AG09319 (cell line): Measurements from ENCODE around the gene CHD1L.
"Not testable (repeated sequence)": the region's sequence is repeated elsewhere in the genome, so short reads cannot be mapped to it uniquely, and the experiment has no call there.

Experiments used
- DNase-seq: peaks from one replicate; pipeline ENCODE4 v3.0.0-alpha.2; 2010; ENCODE audit warnings: low read depth; ENCODE audit errors: extremely low read depth
- TF ChIP-seq, protein P1 (sequence below): IDR thresholded peaks from 2 replicates; pipeline ENCODE4 v1.5.1; 2011; ENCODE audit warnings: low read depth, mild to moderate bottlenecking, inconsistent platforms, low read length, moderate library complexity

The CHD1L gene

DNA sequence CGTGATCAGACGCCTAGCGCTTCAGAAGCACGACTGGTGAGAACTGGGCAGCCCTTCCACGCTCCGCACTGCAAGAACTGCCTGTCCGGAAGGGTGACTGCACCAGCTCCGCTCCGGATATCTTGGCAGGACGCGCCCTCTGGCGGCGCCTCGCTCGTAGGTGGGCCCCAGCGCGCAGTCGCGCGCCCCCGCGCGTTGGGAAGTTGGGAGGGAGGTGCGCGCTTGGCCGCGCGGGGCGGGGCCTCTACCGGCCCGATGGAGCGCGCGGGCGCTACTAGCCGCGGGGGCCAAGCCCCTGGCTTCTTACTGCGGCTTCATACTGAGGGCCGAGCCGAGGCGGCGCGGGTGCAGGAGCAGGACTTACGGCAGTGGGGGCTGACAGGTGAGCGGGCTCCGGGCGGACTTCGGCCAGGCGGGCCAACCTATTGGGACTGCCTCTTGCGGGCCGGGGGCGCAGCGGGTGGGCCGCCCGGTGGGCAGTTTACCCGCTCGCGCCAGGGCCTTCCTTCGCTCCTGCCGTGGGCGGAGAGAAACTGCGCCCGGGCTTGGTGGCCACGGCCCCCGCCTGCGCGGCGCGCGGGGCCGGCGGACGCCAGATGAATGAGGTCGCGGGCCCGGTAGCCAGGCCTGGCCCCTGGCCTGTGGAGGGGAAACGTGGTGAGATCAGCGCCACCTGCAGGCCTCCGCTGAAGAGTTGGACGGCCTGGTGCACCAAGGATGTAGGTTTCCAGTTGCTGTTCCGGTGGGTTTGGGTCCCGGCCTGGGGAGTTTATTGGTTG, at the start of gene CHD1L:
Gene CHD1L (plus strand): TSS at position 236 of the 779 bp plus-strand sequence. CDS start 20 bp downstream, at position 256.
- TF ChIP-seq, protein P1, sequence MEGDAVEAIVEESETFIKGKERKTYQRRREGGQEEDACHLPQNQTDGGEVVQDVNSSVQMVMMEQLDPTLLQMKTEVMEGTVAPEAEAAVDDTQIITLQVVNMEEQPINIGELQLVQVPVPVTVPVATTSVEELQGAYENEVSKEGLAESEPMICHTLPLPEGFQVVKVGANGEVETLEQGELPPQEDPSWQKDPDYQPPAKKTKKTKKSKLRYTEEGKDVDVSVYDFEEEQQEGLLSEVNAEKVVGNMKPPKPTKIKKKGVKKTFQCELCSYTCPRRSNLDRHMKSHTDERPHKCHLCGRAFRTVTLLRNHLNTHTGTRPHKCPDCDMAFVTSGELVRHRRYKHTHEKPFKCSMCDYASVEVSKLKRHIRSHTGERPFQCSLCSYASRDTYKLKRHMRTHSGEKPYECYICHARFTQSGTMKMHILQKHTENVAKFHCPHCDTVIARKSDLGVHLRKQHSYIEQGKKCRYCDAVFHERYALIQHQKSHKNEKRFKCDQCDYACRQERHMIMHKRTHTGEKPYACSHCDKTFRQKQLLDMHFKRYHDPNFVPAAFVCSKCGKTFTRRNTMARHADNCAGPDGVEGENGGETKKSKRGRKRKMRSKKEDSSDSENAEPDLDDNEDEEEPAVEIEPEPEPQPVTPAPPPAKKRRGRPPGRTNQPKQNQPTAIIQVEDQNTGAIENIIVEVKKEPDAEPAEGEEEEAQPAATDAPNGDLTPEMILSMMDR: peak; percentile 79
- DNase-seq: peak; percentile 88

GRCh38 chr1:147197324-147197723, 45.2 kb upstream of the CHD1L start:
- DNase-seq: not testable (repeated sequence)

GRCh38 chr1:147201276-147201675, 41.2 kb upstream of the CHD1L start:
- TF ChIP-seq, protein P1: no peak
- DNase-seq: no peak

- TF ChIP-seq, protein P1: no peak
These were observed 40.7 kb upstream of the CHD1L start for GRCh38 chr1:147201786-147202185.

DNA sequence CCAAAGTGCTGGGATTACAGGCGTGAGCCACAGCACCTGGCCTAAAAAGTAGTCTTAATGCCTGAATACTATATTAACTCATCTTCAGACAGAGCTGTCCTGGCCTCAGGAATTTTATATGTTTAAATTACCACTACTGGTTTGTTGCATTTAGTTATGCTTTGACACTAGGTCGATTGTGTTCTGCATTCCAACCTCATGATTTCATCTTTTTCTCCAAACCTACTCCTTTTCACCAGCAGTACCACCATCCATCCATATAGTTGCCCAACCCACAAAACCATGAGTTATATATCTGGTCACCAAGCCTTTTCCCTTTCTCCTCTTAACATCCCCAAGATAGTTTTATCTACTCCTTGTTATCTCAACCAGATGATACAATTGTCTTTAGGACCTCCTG, 39.9 kb upstream of the CHD1L start:
- no peak for DNase-seq
- TF ChIP-seq, protein P1: no peak

More at GRCh38 chr1:147201786-147202185, 40.7 kb upstream of the CHD1L start:
- no peak for DNase-seq

GRCh38 chr1:147204080-147204479, 38.4 kb upstream of the CHD1L start:
- DNase-seq: no peak
- TF ChIP-seq, protein P1: no peak

DNA sequence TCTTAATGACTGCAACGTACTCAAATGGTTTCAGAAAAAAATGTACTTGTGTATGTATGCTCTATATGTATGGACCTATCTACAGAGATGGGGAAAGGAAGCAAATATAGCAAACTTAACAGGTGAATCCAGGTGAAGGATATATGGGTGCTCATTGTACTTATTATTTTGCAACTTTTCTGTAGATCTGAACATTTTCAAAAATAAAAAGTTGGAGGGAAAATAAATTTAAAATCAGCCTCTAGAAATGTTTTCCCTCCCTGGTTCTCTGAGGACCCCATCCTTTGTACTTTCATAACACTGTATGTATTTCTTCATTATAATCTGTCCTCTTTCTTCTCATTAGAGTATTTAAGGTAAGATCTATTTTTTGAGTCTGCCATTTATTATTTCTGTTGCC, 35.3 kb upstream of the CHD1L start:
- DNase-seq: no peak
- TF ChIP-seq, protein P1: no peak

DNA sequence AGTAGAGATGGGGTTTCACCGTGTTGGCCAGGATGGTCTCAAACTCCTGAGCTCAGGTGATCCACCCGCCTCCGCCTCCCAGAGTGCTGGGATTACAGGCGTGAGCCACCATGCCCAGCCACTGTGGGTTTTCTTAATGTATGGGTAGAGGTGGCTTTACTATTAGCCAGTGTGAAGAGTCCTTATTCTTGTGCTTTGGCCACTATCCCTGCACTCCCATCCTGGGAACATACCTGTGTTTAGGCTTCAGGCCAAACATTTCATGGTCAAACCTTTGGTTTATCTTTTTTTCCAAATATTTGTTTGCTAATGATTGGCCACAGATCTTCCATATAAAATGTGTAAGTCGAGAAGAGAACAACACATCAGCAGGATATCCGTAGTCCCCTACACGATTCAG, 33.9 kb upstream of the CHD1L start:
- TF ChIP-seq, protein P1: no peak
- no peak for DNase-seq
